CD4-positive, alpha-beta T cell treated with Interleukin-2 at 100 ng/mL for 4 hours (primary cell): ENCODE data around the gene ARL14EP.

ENCODE experiments used
- DNase-seq: peaks from one replicate; pipeline ENCODE4 v3.0.0-alpha.2; 2020; ENCODE audit warnings: low spot score

Gene ARL14EP

DNA sequence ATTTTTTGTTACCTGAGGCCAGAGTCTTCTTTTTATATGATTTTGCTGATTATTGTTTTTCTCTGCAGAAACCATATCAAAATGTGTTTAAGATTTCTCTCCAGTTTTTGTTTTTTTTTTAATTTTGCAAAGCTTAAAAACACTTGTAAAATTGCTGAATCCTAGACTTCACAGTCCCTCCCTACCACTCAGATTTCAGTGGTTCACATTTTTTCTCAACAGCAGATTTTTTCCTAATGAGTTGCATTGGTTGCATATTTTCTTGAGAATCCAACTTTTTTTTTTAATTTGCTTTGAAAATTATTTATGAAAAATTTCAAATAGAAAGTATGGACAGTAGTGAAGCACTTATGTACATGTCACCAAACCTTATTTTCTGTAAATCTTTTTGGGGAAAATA, 5.8 kb downstream of the ARL14EP start:
- DNase-seq, result no peak

- no peak for DNase-seq
These were observed 6.4 kb downstream of the ARL14EP start for GRCh38 chr11:30329150-30329940.

GRCh38 chr11:30333405-30333804, 10.5 kb downstream of the ARL14EP start:
- DNase-seq, result peak; percentile 31

DNA sequence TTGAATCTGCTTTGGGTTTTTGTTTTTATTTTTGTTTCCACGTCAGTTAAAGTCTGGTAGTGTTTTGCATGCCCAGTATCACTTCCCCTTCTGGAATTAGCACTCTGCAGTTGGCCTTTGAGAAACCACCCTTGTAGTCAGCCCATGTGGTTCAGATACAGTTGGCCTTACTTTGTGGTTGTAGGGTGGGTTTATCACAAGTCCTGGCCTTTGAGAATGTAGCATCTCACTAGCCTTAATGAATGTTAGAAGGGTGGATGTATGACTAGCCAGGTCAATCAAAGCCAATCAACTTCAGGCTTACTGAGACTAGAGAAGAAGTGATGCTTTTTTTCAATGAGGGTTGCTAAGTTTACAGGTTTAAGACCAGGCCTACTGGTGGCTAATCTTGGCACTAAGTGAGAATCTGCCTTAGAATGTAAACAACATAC, 19.8 kb downstream of the ARL14EP start:
- peak; percentile 5 for DNase-seq

- DNase-seq, result no peak
These were observed 21.2 kb downstream of the ARL14EP start for GRCh38 chr11:30344085-30344484.

DNA sequence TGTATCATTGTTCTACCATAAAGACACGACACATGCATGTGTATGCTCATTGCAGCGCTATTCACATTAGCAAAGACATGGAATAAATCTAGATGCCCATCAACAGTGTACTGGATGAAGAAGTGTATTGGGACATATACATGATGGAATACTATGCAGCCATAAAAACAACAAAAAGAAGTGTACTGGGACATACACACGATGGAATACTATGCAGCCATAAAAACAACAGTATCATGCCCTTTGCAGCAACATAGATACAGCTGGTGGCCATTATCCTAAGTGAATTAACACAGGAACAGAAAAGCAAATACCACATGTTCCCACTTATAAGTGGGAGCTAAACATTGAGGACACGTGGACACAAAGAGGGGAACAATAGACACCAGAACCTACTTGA, 22.7 kb downstream of the ARL14EP start:
- no peak for DNase-seq

GRCh38 chr11:30346068-30346688, 23.3 kb downstream of the ARL14EP start:
- peak; percentile 63 for DNase-seq

DNA sequence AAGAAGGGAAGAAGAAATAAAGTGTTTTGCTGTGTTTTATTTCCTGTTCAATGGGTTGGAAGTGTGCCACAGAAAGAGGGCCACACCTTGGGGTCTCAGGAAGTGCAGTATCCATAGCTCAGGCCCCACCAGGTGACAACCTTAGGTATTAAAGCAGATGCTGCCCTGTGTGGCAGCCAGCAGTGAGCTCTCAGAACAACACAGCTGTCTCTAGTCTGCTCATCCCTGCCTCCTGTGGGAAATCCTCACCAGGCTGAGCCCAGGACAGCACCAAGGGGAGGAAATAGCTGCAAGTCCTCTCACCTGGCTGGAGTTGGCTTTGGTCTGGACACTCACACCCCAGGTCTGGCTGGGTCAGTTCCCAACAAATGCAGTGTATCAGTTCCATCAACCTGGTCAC, 25.1 kb downstream of the ARL14EP start:
- DNase-seq, result no peak

DNA sequence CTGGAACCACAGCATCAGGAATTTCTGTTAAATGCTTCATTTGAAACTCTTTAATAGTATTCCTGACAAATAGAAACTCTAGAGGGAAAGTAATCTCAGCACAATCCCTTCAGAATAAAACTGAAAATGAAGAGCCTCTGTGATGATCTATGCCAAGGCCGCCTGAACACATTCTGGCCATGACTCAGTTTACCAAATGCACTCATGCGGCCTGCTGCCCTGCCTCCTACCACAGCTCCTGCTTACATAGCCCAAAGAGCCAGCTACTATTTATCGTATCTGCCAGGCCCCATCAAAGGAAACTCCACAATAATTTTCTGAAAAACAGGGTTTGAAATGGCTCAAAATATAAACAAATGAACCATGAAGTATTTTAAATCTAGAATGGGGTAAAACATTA, 27.0 kb downstream of the ARL14EP start:
- DNase-seq, result no peak

DNA sequence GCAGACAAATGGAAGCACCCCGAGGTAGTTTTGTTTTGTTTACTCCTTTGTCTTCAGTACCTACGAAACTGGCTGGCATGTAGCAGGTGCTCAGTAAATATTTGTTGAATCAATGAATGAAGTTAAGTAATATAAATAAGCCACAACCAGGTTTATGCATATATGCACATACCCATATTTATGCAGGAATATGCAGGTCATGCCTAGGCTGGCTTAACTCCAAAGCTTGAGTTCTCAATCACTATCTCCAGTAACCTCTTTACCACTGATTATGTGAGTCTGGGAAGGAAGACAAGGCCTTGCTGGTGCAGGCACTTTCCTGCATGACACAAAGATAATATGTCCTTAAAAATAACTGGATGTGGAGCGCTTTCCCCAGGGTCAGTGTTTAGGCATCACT, 27.5 kb downstream of the ARL14EP start:
- no peak for DNase-seq

DNA sequence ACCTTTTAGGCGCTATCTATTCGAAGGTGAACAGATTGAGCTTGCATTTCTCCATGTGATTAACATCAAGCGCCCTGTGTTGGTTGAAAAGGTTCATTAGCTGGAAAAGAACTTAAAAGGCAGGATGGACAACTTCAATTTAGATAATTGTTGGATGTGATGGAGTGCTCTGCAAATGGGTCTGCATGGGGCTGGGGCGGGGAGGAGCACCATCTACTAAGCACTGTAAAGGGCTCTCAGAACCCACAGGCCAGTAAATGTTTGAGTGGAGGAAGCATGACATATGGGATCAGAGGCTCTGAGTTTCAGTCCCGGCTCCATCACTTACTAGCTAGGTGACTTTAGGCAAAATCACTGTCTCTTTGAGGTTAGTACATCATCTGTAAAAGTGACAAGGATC, 28.2 kb downstream of the ARL14EP start:
- DNase-seq, result no peak

DNA sequence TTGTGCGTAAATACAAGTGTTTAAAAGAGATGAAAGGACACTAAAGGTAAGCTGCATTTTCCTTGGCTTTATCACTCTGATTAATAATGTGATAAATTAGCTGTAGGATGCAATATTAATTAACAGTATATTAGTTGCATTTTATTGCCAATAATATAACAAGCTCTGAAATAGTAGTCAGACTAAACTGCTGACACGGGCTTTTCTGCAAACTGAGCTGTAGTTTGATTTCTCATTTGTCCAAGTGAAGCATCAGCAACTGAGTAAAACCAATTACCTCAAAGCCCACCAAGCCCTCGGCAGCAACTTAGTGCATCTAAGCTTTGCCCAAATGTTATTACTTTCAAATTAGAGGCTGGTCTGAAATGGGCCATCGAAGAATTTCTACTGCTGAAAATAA, 33.5 kb downstream of the ARL14EP start:
- DNase-seq, result no peak

DNA sequence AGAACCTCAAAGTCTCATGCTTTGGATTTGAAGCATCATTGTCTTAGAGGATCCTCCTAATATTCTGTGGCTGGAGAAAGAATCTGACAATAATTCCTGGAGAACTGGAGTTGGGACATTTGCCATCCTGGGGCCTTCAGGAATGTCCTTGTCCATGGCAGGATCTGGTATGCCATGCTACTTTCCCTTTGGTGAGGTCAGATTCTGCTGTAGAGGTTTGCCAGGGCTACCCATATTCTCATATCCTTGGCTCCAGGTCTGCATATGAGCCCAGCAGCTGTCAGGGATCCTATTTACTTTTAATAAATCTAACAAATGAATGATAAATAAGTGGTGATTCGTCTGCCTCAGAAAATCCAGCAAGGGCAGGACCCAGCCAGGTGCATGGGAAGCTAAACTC, 35.0 kb downstream of the ARL14EP start:
- no peak for DNase-seq

DNA sequence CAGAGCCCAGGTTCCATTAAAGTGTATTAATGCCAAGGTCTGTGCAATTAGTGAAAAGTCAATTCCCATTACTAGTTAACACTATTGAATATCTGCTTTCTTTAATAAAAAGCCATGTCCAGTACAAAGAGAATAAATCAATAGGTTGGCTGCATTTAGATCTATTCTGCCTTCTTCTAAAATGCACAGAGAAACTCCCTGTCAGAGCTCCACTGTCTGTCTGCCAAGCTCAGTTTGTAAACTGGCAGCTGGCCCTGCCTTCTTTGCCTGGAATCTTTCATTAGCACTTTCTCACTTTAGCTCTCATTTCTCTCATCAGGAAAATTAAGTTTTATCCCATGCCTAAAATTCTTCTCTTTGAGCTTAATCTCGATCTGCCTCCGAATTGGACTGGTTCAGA, 35.6 kb downstream of the ARL14EP start:
- DNase-seq, result no peak

- DNase-seq, result no peak
These were observed 37.8 kb downstream of the ARL14EP start for GRCh38 chr11:30360741-30361140.

DNA sequence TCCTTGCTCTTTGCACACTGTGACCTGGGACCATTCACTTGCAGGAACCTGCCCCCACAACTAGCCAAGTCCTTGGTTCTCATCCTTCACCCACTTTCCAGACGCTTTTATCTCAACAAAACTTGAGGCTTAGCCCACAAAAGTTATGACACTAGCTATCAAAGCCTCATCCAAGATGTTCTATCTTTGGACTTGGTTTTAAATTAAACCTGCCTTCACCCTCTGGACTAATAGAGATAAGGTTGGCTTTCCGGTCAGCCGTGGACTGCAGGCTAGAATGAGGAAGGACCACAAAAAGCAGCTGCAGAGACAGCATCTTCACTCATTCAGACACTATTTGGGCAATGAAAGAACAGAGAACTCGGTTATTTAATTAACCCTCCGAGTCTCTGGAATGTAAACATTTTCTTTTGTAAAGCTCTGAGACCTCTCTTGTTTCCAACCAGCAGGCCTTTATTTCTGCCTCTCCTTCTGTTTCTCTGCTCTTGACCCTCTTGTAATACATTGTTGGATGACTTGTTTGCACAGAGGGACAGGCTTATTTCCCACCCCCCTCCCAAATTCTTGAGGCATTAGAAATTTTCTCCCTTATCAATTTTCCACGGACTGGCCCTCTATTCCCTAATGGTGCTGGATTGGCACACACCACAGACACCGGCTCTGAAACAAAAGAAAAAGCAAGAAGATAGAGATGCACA, 41.4 kb downstream of the ARL14EP start:
- no peak for DNase-seq

GRCh38 chr11:30364837-30365482, 42.1 kb downstream of the ARL14EP start:
- DNase-seq, result no peak

DNA sequence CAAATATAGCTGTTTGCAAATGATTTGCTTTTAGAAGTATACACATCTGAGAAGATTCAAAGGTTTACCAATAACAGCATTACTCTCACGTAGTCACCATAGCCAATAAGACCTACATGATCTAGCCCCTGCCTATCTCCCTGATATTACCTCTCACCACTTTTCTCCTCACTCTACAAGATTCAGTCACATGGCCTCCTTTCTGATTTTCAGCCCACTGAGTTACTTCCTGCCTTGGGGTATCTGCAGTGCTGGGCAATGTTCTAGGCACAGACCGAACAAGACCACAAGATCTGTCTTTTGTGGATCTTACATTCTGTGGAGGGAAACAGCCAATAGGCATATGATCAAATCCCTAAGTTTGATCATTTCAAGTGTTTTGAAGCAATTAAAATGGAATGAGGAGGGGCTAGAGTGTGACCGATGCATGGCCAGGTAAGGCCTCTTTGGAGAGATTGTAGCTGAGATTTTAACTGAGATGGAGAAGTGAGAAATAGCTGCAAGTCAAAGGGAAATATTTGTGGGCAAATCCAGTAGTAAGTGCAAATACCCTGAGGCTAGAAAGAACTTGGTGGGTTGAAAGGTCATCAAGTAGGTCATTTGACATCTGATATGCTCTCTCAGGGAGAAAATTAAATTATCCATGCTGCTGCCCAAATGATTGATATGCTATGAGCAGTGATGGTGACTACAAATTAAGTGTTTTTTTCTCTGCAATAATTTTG, 43.1 kb downstream of the ARL14EP start:
- no peak for DNase-seq

- DNase-seq, result no peak
These were observed 45.5 kb downstream of the ARL14EP start for GRCh38 chr11:30368394-30368793.

- DNase-seq, result no peak
These were observed 47.3 kb downstream of the ARL14EP start for GRCh38 chr11:30370164-30370563.

DNA sequence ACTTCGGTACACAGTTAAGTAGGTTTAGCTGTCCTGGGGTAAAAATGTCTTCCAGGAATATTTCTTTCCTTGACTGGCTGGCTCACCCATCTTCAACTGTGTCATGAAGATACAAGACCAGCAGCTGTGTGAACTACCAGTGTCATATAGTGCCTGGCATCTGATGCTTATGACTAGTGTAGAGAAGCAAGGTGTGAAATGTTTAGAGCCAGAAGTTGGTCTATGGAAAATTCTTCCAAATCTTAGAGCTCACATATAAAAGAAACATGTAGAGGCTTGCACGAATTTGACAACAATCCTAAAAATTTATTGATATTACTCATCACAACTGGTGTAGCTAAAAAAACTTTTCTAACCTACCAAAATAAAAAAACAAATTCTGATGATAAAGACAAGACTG, 54.4 kb downstream of the ARL14EP start:
- DNase-seq, result no peak

DNA sequence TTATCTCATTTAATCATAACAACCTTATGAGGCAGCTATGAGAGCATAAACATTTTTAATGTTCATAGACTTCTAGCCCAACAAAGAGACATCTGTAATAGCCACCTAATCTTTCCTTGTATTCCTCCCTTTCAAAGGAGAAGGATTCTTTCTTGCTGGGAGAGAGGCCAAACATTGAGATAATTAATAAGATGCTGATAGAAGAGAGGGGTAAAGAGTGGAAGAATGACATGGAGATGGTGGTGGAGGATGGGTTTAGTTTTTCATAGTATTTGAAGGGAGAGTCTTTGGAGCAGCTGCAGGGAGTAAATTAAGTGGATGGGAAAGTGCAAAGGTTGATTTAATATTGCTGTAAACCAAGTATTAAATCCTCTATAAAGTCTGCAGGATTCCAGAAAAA, 57.9 kb downstream of the ARL14EP start:
- no peak for DNase-seq
